RWPE1 (cell line): ENCODE results near the gene YPEL3.
A peak's percentile ranks its signal among the peaks of the same experiment; 100 is the strongest.
"Not testable (repeated sequence)": the region's sequence is repeated elsewhere in the genome, so short reads cannot be mapped to it uniquely, and the experiment has no call there.

ENCODE experiments used
- CTCF ChIA-PET: fragments of 350-600 bp; sonication (Branson Sonifier 250); formaldehyde crosslinking; extraction: SDS; loops from one replicate; lab custom pipeline; 2021; lab: Yijun Ruan, JAX
- POLR2A ChIA-PET: fragments of 400-600 bp; formaldehyde crosslinking; extraction: SDS; loops from one replicate; lab custom pipeline; 2020; ENCODE audit warnings: antibody characterized with exemption; ENCODE audit not compliant: low non-redundant PET; lab: Yijun Ruan, JAX
- DNase-seq: peaks from one replicate; pipeline ENCODE4 v3.0.0; 2012; ENCODE audit warnings: low spot score
- H3K27ac ChIP-seq: fragments of 450-650 bp; 2 replicates; pipeline ENCODE4 v1.5.1; 2017
- TF ChIP-seq, protein P1 (sequence below): fragments of 450-650 bp; conservative IDR thresholded peaks from 2 replicates; pipeline ENCODE4 v1.5.1; 2017; ENCODE audit warnings: low read depth, mild to moderate bottlenecking

Gene YPEL3

DNA sequence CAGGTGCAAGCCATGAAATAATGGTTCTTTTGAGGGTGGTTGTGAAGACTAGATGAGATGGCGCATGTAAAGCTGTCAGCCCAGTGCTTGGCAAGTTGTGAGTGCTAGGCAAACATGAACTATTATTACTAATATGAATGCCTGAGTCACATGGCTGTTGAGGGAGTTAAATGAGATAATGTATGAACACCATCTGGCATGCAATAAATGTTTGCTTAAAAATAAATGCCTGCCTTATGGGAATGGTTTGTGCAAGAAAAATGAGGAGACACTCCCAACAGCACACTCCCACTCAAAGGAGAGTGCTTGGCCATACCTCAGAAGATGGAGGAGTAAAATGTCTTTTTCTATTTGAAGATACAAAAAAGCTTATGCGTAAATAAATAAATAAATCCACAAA is 23.4 kb upstream of the YPEL3 start:
- no peak for DNase-seq
- TF ChIP-seq, protein P1, sequence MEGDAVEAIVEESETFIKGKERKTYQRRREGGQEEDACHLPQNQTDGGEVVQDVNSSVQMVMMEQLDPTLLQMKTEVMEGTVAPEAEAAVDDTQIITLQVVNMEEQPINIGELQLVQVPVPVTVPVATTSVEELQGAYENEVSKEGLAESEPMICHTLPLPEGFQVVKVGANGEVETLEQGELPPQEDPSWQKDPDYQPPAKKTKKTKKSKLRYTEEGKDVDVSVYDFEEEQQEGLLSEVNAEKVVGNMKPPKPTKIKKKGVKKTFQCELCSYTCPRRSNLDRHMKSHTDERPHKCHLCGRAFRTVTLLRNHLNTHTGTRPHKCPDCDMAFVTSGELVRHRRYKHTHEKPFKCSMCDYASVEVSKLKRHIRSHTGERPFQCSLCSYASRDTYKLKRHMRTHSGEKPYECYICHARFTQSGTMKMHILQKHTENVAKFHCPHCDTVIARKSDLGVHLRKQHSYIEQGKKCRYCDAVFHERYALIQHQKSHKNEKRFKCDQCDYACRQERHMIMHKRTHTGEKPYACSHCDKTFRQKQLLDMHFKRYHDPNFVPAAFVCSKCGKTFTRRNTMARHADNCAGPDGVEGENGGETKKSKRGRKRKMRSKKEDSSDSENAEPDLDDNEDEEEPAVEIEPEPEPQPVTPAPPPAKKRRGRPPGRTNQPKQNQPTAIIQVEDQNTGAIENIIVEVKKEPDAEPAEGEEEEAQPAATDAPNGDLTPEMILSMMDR, result no peak
- ChIA-PET CTCF (no interaction called here), POLR2A (no interaction called here)
- H3K27ac ChIP-seq, result no peak overlapping the region

DNA sequence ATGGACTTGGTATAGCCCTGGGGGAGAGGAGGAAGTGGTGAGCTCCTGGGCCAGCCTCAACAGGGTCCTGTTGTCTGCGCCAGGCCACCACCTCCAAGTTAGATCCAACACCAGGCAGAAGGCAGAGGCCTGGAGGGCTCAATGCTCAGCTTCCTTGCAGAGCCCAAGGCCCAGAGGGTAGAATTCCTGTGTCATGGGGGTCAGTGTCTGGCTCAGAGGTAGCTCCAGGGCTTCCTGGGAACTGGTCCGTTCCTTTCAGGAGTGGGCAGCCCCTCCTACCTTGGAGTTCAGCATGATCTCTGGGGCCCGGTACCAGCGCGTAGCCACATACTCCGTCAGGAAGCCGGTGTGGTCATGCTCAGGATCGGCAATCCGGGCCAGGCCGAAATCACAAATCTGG is 21.8 kb upstream of the YPEL3 start:
- TF ChIP-seq, protein P1, result no peak
- H3K27ac ChIP-seq, result no peak overlapping the region
- ChIA-PET CTCF (interaction anchor here (1.4 kb wide), 1 partner anchor 26 kb away, joined by 5 read pairs; the partner anchor contains the start of gene TBX6), POLR2A (no interaction called here)
- no peak for DNase-seq

DNA sequence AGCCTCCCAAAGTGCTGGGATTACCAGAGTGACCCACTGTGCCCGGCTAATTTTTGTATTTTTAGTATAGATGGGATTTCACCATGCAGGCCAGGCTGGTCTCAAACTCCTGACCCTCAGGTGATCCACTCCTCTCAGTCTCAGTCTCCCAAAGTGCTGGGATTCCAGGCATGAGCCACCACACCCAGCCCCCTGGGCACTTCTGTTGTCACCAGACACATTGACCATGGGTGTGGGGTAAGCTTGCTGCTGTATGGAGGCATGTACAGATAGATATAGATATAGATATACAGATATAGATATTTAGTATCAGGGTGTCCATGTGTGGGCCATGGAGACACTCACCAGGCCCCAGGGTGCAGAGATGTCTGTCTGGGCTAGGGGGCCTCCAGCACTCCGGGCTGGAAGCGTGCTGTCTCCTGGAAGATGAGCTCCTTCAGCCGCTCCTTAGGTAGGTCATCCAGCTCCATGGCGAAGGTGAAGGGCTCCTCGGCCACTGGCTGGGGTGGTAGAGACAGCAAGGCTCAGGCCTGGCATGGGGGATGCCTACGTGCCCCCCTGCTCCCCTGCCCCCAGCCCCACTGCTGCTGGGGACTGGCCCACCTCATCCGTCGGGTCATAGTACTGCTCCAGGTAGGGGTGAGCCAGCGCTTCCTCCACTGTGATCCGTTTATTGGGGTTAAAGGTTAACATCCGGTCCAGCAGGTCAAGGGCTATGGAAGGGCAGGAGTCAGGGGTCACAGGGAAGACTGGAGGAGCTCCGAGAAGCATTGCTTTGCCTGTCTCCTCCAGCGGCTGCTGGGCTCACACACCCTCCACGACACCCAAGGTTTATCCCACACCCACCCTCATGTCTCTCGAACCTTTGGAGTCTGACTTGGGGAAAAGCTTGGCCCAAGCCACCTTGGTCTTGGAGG is 20.5 kb upstream of the YPEL3 start:
- DNase-seq, result no peak
- TF ChIP-seq, protein P1, result no peak
- CTCF ChIA-PET, result interaction anchor here (0.7 kb wide), 1 partner anchor 20 kb away, joined by 3 read pairs; no protein-coding TSS in a partner anchor
- POLR2A ChIA-PET, result no interaction called here
- H3K27ac ChIP-seq, result peak overlapping the region; percentile 65

DNA sequence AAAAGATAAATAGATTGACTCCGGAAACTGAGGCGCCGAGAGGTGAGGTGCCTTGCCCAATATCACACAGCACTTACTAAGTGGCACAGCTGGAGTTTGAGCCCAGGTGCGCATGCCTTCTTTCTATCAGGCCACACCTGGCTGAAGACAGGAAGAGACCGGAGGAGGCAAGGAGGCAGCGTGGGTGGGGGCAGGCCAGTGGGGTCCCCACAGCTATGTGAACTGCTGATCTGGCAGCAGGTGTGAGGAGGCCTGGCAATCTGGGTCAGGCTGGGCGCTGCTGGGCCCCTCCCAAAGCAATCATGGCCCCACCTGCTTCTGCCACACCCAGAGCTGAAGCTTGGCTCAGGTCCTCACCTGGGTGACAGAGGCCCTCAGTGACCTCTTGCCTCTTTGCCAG is 19.2 kb upstream of the YPEL3 start:
- H3K27ac ChIP-seq, result peak overlapping the region; percentile 65
- POLR2A ChIA-PET, result no interaction called here
- no peak for DNase-seq
- CTCF ChIA-PET, result interaction anchor here (0.6 to 0.7 kb wide), 2 partner anchors 30 to 46 kb away, joined by 3 to 4 read pairs; no protein-coding TSS in a partner anchor
- TF ChIP-seq, protein P1, result no peak

DNA sequence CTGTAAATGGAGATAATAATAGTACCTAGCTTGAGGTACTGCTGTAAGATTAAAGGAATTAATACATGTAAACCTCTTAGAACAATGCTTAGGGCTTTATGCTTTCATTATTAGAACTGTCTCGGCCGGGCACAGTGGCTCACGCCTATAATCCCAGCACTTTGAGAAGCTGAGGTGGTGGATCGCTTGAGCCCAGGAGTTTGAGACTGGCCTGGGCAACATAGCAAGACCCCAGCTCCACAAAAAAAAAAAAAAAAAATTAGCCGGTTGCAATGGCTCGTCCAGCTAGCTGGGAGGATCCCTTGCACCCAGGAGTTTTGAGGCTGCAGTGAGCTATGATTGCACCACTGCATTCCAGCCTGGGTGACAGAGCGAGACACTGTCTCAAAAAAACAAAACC is 18.8 kb upstream of the YPEL3 start:
- DNase-seq, result not testable (repeated sequence)
- peak overlapping the region; percentile 65 for H3K27ac ChIP-seq
- ChIA-PET CTCF (interaction anchor here (0.6 to 0.7 kb wide), 2 partner anchors 29 to 46 kb away, joined by 3 to 4 read pairs; no protein-coding TSS in a partner anchor), POLR2A (interaction anchor here (0.6 kb wide), 1 partner anchor 101 kb away, joined by 9 read pairs; no protein-coding TSS in a partner anchor)

DNA sequence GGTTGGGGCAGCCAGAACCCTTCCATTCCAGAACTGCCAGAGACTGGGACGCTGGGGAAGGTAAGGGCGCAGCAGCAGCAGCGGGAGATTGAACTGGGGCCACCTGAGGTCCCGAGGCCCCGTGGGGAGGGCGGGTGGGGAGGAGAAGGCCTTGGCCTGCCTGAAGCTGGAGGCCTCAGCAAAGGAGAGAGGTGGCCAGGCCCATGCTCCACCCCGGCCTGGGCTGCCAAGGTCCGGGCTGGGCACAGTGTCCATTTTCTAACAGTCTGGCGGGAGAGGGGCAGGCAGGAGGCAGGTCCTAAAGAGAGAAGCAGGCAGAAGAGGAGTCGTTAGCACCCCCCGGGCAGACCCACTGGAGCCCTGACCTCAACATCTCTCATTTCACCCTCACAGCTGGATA is 18.4 kb upstream of the YPEL3 start:
- CTCF ChIA-PET, result no interaction called here
- TF ChIP-seq, protein P1, result no peak
- peak overlapping the region; percentile 65 for H3K27ac ChIP-seq
- POLR2A ChIA-PET, result interaction anchor here (0.6 kb wide), 1 partner anchor 101 kb away, joined by 9 read pairs; no protein-coding TSS in a partner anchor
- no peak for DNase-seq
